Aorta (tissue), 5 donors: ENCODE results near the gene AP5Z1. TPM values are rescaled to one million over a fixed set of nuclear protein-coding genes. Genes with fewer than 3 reads are reported as not detected.

Source experiments
- ATAC-seq: fragments of 200-7000 bp; cut with Tn5 transposase; one replicate; pipeline ENCODE4 v1.9.1; 2022; ENCODE audit warnings: moderate library complexity; ENCODE audit not compliant: low FRiP score
- DNase-seq, 2 donors: peaks; one replicate each; pipeline ENCODE4 v3.0.0-alpha.2; 2020
- H3K27ac ChIP-seq, 2 donors: one replicate each; pipeline ENCODE4 v1.5.1; 2013; ENCODE audit warnings: low read length in 2 of 2, mild to moderate bottlenecking in 2 of 2, moderate library complexity in 2 of 2, control low read depth in 1 of 2, inconsistent platforms in 1 of 2, low read depth in 1 of 2
- H3K27me3 ChIP-seq, 2 donors: one replicate each; pipeline ENCODE4 v1.6.1; 2013; ENCODE audit warnings: control low read depth in 1 of 2, low read length in 1 of 2, mild to moderate bottlenecking in 1 of 2, moderate library complexity in 1 of 2; ENCODE audit not compliant: insufficient read depth in 2 of 2, control insufficient read depth in 1 of 2
- H3K36me3 ChIP-seq, 2 donors: one replicate each; pipeline ENCODE4 v1.6.1; 2013; ENCODE audit warnings: control low read depth in 1 of 2, low read length in 1 of 2, mild to moderate bottlenecking in 1 of 2; ENCODE audit not compliant: insufficient read depth in 2 of 2, control insufficient read depth in 1 of 2
- H3K4me1 ChIP-seq, 2 donors: one replicate each; pipeline ENCODE4 v1.6.1; 2013; ENCODE audit warnings: low read length in 2 of 2, control low read depth in 1 of 2, mild to moderate bottlenecking in 1 of 2, moderate library complexity in 1 of 2; ENCODE audit not compliant: insufficient read depth in 2 of 2, control insufficient read depth in 1 of 2
- H3K4me3 ChIP-seq, 2 donors: one replicate each; pipeline ENCODE4 v1.5.1; 2013; ENCODE audit warnings: low read length in 2 of 2, control low read depth in 1 of 2, mild to moderate bottlenecking in 1 of 2
- H3K9me3 ChIP-seq: one replicate; pipeline ENCODE4 v1.6.1; 2013; ENCODE audit warnings: mild to moderate bottlenecking, low read length; ENCODE audit not compliant: control insufficient read depth
- WGBS, 2 donors: extraction: QIAGEN DNeasy Blood & Tissue Kit; methylation state at CpG; one replicate each; pipeline ENCODE4 v1.1.7; 2013; 5-methylcytosine and 5-hydroxymethylcytosine counted together
- intact Hi-C, 2 donors: fragments of 100-400 bp; cut with DNase I; formaldehyde crosslinking; loops; one replicate each; pipeline versions ENCODE4 v1.14.2 to v1.15.0; 2022
- polyA plus RNA-seq, 2 donors: library from polyadenylated mRNA; stranded (reverse); fragments of 200-250 nt; gene quantifications; one replicate each; pipeline ENCODE4 v1.2.3, GENCODE V29; 2013
- total RNA-seq, 2 donors: library from RNA; stranded (reverse); fragmentation: NEBNext Ultra II Directional; extraction: Animal tissue kit (Norgen Biotek cat#: 25700); gene quantifications; one replicate each; pipeline ENCODE4 v1.2.1, GENCODE V29; 2021
- donor health status: healthy with polysubstance abuse.
- donor health status: Bipolar disorder and iron deficiency.
- donor health status: DM: no; HTN: no; CAD: no.
- donor health status: DM: no; HTN: no; CAD: no.
- donor health status: DM: yes; HTN: yes; CAD: no.

The AP5Z1 gene
- total and polyA plus RNA-seq, 4 donors, result 12.5 to 99.9 (median 38.0) TPM

GRCh38 chr7:4762121-4763055 lies 13.0 kb upstream of the AP5Z1 start:
- peaks cover 0 to 8% of the 10 kb centered on the region in 2 donors for H3K36me3 ChIP-seq
- intact Hi-C loops, result no loop called here
- H3K27ac ChIP-seq, result no peak overlapping the region
- no peak overlapping the region for H3K4me3 ChIP-seq
- H3K4me1 ChIP-seq, result no peaks in the 10 kb centered on the region
- DNase-seq, result no peak
- ATAC-seq, result no peak
- no peaks in the 10 kb centered on the region for H3K27me3 ChIP-seq
- WGBS, 2 donors, result 91 to 93% methylated on average over 54 of the region's 54 CpGs
- H3K9me3 ChIP-seq, result no peaks in the 10 kb centered on the region

GRCh38 chr7:4763091-4763793 lies 12.2 kb upstream of the AP5Z1 start:
- H3K4me1 ChIP-seq, result no peaks in the 10 kb centered on the region
- H3K9me3 ChIP-seq, result no peaks in the 10 kb centered on the region
- H3K4me3 ChIP-seq, result no peak overlapping the region
- intact Hi-C loops, result no loop called here
- peaks cover 0 to 8% of the 10 kb centered on the region in 2 donors for H3K36me3 ChIP-seq
- WGBS, 2 donors, result 93 to 94% methylated on average over 32 of the region's 32 CpGs
- H3K27ac ChIP-seq, result no peak overlapping the region
- no peaks in the 10 kb centered on the region for H3K27me3 ChIP-seq
- DNase-seq (no peak), ATAC-seq (no peak)

- peaks cover 0 to 8% of the 10 kb centered on the region in 2 donors for H3K36me3 ChIP-seq
- DNase-seq, result no peak
- no peaks in the 10 kb centered on the region for H3K9me3 ChIP-seq
- H3K27me3 ChIP-seq, result no peaks in the 10 kb centered on the region
- WGBS, 2 donors, result 94 to 95% methylated on average over 21 of the region's 21 CpGs
- H3K27ac ChIP-seq, result no peak overlapping the region
- intact Hi-C loops, result no loop called here
- no peaks in the 10 kb centered on the region for H3K4me1 ChIP-seq
- no peak for ATAC-seq
- no peak overlapping the region for H3K4me3 ChIP-seq
Observed at GRCh38 chr7:4763794-4764185, 11.6 kb upstream of the AP5Z1 start.

- Histone ChIP-seq H3K27ac (no peak overlapping the region), H3K4me3 (no peak overlapping the region), H3K36me3 (peaks cover 0 to 8% of the 10 kb centered on the region in 2 donors), H3K9me3 (no peaks in the 10 kb centered on the region), H3K4me1 (no peaks in the 10 kb centered on the region), H3K27me3 (no peaks in the 10 kb centered on the region)
- ATAC-seq (no peak), DNase-seq (no peak)
- intact Hi-C loops, result no loop called here
- 86 to 87% methylated on average over 35 of the region's 35 CpGs for WGBS, 2 donors
Observed at GRCh38 chr7:4764402-4765007, 10.9 kb upstream of the AP5Z1 start.

GRCh38 chr7:4765776-4766490 lies 9.5 kb upstream of the AP5Z1 start:
- H3K4me3 ChIP-seq, result no peak overlapping the region

GRCh38 chr7:4766666-4767519 lies 8.5 kb upstream of the AP5Z1 start:
- ATAC-seq (no peak), DNase-seq (no peak)
- WGBS, 2 donors, result 85 to 89% methylated on average over 37 of the region's 37 CpGs
- peaks cover 0 to 5% of the 10 kb centered on the region in 2 donors for H3K36me3 ChIP-seq
- H3K9me3 ChIP-seq, result no peaks in the 10 kb centered on the region
- intact Hi-C loops, result no loop called here
- H3K27ac ChIP-seq, result no peak overlapping the region
- H3K4me1 ChIP-seq, result no peaks in the 10 kb centered on the region
- no peaks in the 10 kb centered on the region for H3K27me3 ChIP-seq
- H3K4me3 ChIP-seq, result no peak overlapping the region

More at GRCh38 chr7:4765776-4766490, 9.5 kb upstream of the AP5Z1 start:
- Histone ChIP-seq H3K27me3 (no peaks in the 10 kb centered on the region), H3K9me3 (no peaks in the 10 kb centered on the region), H3K27ac (no peak overlapping the region), H3K36me3 (peaks cover 0 to 7% of the 10 kb centered on the region in 2 donors), H3K4me1 (no peaks in the 10 kb centered on the region)
- whole genome bisulfite sequencing, 2 donors, result 67 to 68% methylated on average over 23 of the region's 23 CpGs
- ATAC-seq, result no peak
- DNase-seq, result no peak
- intact Hi-C loops, result no loop called here

GRCh38 chr7:4768597-4769569 lies 6.5 kb upstream of the AP5Z1 start:
- WGBS, 2 donors, result 83 to 84% methylated on average over 27 of the region's 27 CpGs
- ATAC-seq, result no peak
- no peaks in the 10 kb centered on the region for H3K27me3 ChIP-seq
- H3K4me1 ChIP-seq, result no peaks in the 10 kb centered on the region
- H3K4me3 ChIP-seq, result no peak overlapping the region
- intact Hi-C loops, result no loop called here
- H3K9me3 ChIP-seq, result no peaks in the 10 kb centered on the region
- H3K36me3 ChIP-seq, result no peaks in the 10 kb centered on the region
- H3K27ac ChIP-seq, result no peak overlapping the region
- no peak for DNase-seq
